Trophoblast cell (in vitro differentiated cells and primary cell): Measurements from ENCODE around the gene NFIC.

Experiments
- DNase-seq, 2 donors: peaks; one replicate each; pipeline ENCODE4 v3.0.0-alpha.2; 2016
- H2AFZ ChIP-seq: 2 replicates; pipeline ENCODE4 v1.6.1; 2013; ENCODE audit warnings: low read length, moderate library complexity, mild to moderate bottlenecking; ENCODE audit not compliant: insufficient read depth, poor library complexity
- H2AK5ac ChIP-seq: 2 replicates; pipeline ENCODE4 v1.6.1; 2013; ENCODE audit warnings: mild to moderate bottlenecking, low read length
- H2BK120ac ChIP-seq: 2 replicates; pipeline ENCODE4 v1.6.1; 2013; ENCODE audit warnings: low read length, mild to moderate bottlenecking, moderate library complexity; ENCODE audit not compliant: insufficient read depth, poor library complexity
- H2BK12ac ChIP-seq: 2 replicates; pipeline ENCODE4 v1.6.1; 2013; ENCODE audit warnings: mild to moderate bottlenecking, low read length, moderate library complexity
- H2BK5ac ChIP-seq: 2 replicates; pipeline ENCODE4 v1.6.1; 2013; ENCODE audit warnings: low read length, low read depth, moderate library complexity, mild to moderate bottlenecking; ENCODE audit not compliant: poor library complexity
- H3K14ac ChIP-seq: 2 replicates; pipeline ENCODE4 v1.6.1; 2013; ENCODE audit warnings: mild to moderate bottlenecking, low read length
- H3K18ac ChIP-seq: 2 replicates; pipeline ENCODE4 v1.6.1; 2013; ENCODE audit warnings: mild to moderate bottlenecking, low read length
- H3K23ac ChIP-seq: 2 replicates; pipeline ENCODE4 v1.6.1; 2013; ENCODE audit warnings: low read length
- H3K27ac ChIP-seq: 2 replicates; pipeline ENCODE4 v1.5.1; 2013; ENCODE audit warnings: low read depth, mild to moderate bottlenecking, inconsistent platforms, low read length, moderate library complexity
- H3K27me3 ChIP-seq: 2 replicates; pipeline ENCODE4 v1.6.1; 2013; ENCODE audit warnings: inconsistent platforms, mild to moderate bottlenecking, low read length, moderate library complexity; ENCODE audit not compliant: insufficient read depth
- H3K36me3 ChIP-seq, 2 experiments: 1 replicate in 1 of 2; 2 replicates in 1 of 2; pipeline ENCODE4 v1.6.1; 2013; ENCODE audit warnings: low read length in 2 of 2, mild to moderate bottlenecking in 2 of 2, moderate library complexity in 1 of 2; ENCODE audit not compliant: insufficient read depth in 2 of 2, control insufficient read depth in 1 of 2
- H3K4ac ChIP-seq: 2 replicates; pipeline ENCODE4 v1.6.1; 2013; ENCODE audit warnings: low read depth, mild to moderate bottlenecking, low read length, moderate library complexity
- H3K4me1 ChIP-seq, 2 experiments: 1 replicate in 1 of 2; 2 replicates in 1 of 2; pipeline ENCODE4 v1.6.1; 2013; ENCODE audit warnings: low read length in 2 of 2, mild to moderate bottlenecking in 2 of 2, moderate library complexity in 1 of 2; ENCODE audit not compliant: insufficient read depth in 2 of 2, control insufficient read depth in 1 of 2
- H3K4me2 ChIP-seq: 2 replicates; pipeline ENCODE4 v1.6.1; 2013; ENCODE audit warnings: inconsistent platforms, mild to moderate bottlenecking, low read length, moderate library complexity
- H3K4me3 ChIP-seq: 2 replicates; pipeline ENCODE4 v1.5.1; 2013; ENCODE audit warnings: mild to moderate bottlenecking, low read depth, low read length, inconsistent platforms
- H3K79me1 ChIP-seq: one replicate; pipeline ENCODE4 v1.6.1; 2013; ENCODE audit warnings: low read length
- H3K79me2 ChIP-seq: 2 replicates; pipeline ENCODE4 v1.6.1; 2013; ENCODE audit warnings: low read length, mild to moderate bottlenecking; ENCODE audit not compliant: control insufficient read depth, insufficient read depth, poor library complexity
- H3K9ac ChIP-seq: 2 replicates; pipeline ENCODE4 v1.6.1; 2013; ENCODE audit warnings: mild to moderate bottlenecking, low read length
- H3K9me3 ChIP-seq: 2 replicates; pipeline ENCODE4 v1.6.1; 2013; ENCODE audit warnings: low read depth, mild to moderate bottlenecking, control low read depth, inconsistent platforms, low read length; ENCODE audit not compliant: insufficient read depth
- H4K12ac ChIP-seq: 2 replicates; pipeline ENCODE4 v1.6.1; 2013; ENCODE audit warnings: low read depth, mild to moderate bottlenecking, low read length, moderate library complexity
- H4K8ac ChIP-seq: 2 replicates; pipeline ENCODE4 v1.6.1; 2013; ENCODE audit warnings: low read depth, mild to moderate bottlenecking, low read length, moderate library complexity
- H4K91ac ChIP-seq: one replicate; pipeline ENCODE4 v1.6.1; 2013; ENCODE audit warnings: low read depth, mild to moderate bottlenecking, low read length, moderate library complexity
- WGBS: extraction: QIAGEN DNeasy Blood & Tissue Kit; methylation state at CpG from one replicate; pipeline ENCODE4 v1.1.7; 2013; ENCODE audit warnings: missing lambda C conversion rate; ENCODE audit not compliant: insufficient read length, insufficient coverage; ENCODE audit errors: extremely low coverage; 5-methylcytosine and 5-hydroxymethylcytosine counted together

NFIC gene

GRCh38 chr19:3469638-3470499 is 103.5 kb downstream of the NFIC start:
- Histone ChIP-seq H3K23ac (no peak overlapping the region), H3K4ac (no peak overlapping the region), H3K4me1 (no peaks in the 10 kb centered on the region), H3K4me3 (no peak overlapping the region), H3K79me1 (no peaks in the 10 kb centered on the region), H2BK120ac (no peak overlapping the region), H3K18ac (no peak overlapping the region), H2BK12ac (no peak overlapping the region), H4K91ac (no peak overlapping the region), H3K9me3 (peaks cover 6% of the 10 kb centered on the region), H2AK5ac (no peak overlapping the region), H3K27me3 (peaks cover 6% of the 10 kb centered on the region), H3K79me2 (no peaks in the 10 kb centered on the region), H2AFZ (no peak overlapping the region), H4K8ac (no peak overlapping the region), H3K36me3 (no peaks in the 10 kb centered on the region), H4K12ac (no peak overlapping the region), H3K9ac (no peak overlapping the region), H2BK5ac (no peak overlapping the region), H3K14ac (no peak overlapping the region), H3K27ac (no peak overlapping the region), H3K4me2 (no peak overlapping the region)
- WGBS: no CpG with 5 or more reads among the region's 14 CpGs
- no peak for DNase-seq

GRCh38 chr19:3470500-3471128 is 104.2 kb downstream of the NFIC start:
- Histone ChIP-seq H4K91ac (no peak overlapping the region), H2AFZ (no peak overlapping the region), H3K4ac (no peak overlapping the region), H3K14ac (no peak overlapping the region), H2BK5ac (no peak overlapping the region), H3K27me3 (peaks cover 3% of the 10 kb centered on the region), H3K9me3 (peaks cover 6% of the 10 kb centered on the region), H3K23ac (no peak overlapping the region), H3K9ac (no peak overlapping the region), H3K18ac (no peak overlapping the region), H3K4me3 (no peak overlapping the region), H3K36me3 (no peaks in the 10 kb centered on the region), H3K4me2 (no peak overlapping the region), H3K27ac (no peak overlapping the region), H3K79me2 (no peaks in the 10 kb centered on the region), H2BK12ac (no peak overlapping the region), H3K4me1 (no peaks in the 10 kb centered on the region), H4K12ac (no peak overlapping the region), H4K8ac (no peak overlapping the region), H2BK120ac (no peak overlapping the region), H2AK5ac (no peak overlapping the region), H3K79me1 (no peaks in the 10 kb centered on the region)
- WGBS: no CpG with 5 or more reads among the region's 11 CpGs
- no peak for DNase-seq

GRCh38 chr19:3471954-3472655 is 105.7 kb downstream of the NFIC start:
- no CpG with 5 or more reads among the region's 24 CpGs for WGBS
- no peak overlapping the region for H2BK120ac ChIP-seq
- no peak overlapping the region for H3K18ac ChIP-seq
- H3K27ac ChIP-seq: no peak overlapping the region
- H3K36me3 ChIP-seq: no peaks in the 10 kb centered on the region
- H3K4me2 ChIP-seq: no peak overlapping the region
- no peak overlapping the region for H3K4me3 ChIP-seq
- no peak overlapping the region for H2BK5ac ChIP-seq
- H3K4ac ChIP-seq: no peak overlapping the region
- H4K91ac ChIP-seq: no peak overlapping the region
- peak in 1 of 2 donors; percentile 34 for DNase-seq
- H3K9ac ChIP-seq: no peak overlapping the region
- H4K12ac ChIP-seq: no peak overlapping the region
- H3K4me1 ChIP-seq: no peaks in the 10 kb centered on the region
- H2AFZ ChIP-seq: no peak overlapping the region
- no peak overlapping the region for H2BK12ac ChIP-seq
- no peak overlapping the region for H3K23ac ChIP-seq
- H3K14ac ChIP-seq: no peak overlapping the region
- no peaks in the 10 kb centered on the region for H3K79me2 ChIP-seq
- no peak overlapping the region for H4K8ac ChIP-seq
- H3K27me3 ChIP-seq: no peaks in the 10 kb centered on the region
- H3K79me1 ChIP-seq: no peaks in the 10 kb centered on the region
- peaks cover 14% of the 10 kb centered on the region for H3K9me3 ChIP-seq
- no peak overlapping the region for H2AK5ac ChIP-seq

- peaks cover 20% of the 10 kb centered on the region for H3K9me3 ChIP-seq
These were observed 107.6 kb downstream of the NFIC start for GRCh38 chr19:3474010-3474409.

More at GRCh38 chr19:3474010-3474409, 107.6 kb downstream of the NFIC start:
- H3K79me1 ChIP-seq: no peaks in the 10 kb centered on the region
- no peaks in the 10 kb centered on the region for H3K4me1 ChIP-seq
- no peak for DNase-seq
- no peaks in the 10 kb centered on the region for H3K27me3 ChIP-seq
- no peak overlapping the region for H4K8ac ChIP-seq
- H2AK5ac ChIP-seq: no peak overlapping the region
- H3K4me3 ChIP-seq: no peak overlapping the region
- H3K4ac ChIP-seq: no peak overlapping the region
- H2BK12ac ChIP-seq: no peak overlapping the region
- H3K18ac ChIP-seq: no peak overlapping the region
- no peak overlapping the region for H3K14ac ChIP-seq
- no peak overlapping the region for H3K9ac ChIP-seq
- no peak overlapping the region for H3K4me2 ChIP-seq
- no peak overlapping the region for H4K12ac ChIP-seq
- H3K36me3 ChIP-seq: no peaks in the 10 kb centered on the region
- no peaks in the 10 kb centered on the region for H3K79me2 ChIP-seq
- no CpG with 5 or more reads among the region's 8 CpGs for WGBS
- H4K91ac ChIP-seq: no peak overlapping the region
- no peak overlapping the region for H2BK5ac ChIP-seq
- H3K23ac ChIP-seq: no peak overlapping the region
- H3K27ac ChIP-seq: no peak overlapping the region
- no peak overlapping the region for H2AFZ ChIP-seq
- H2BK120ac ChIP-seq: no peak overlapping the region
